Endothelial cell of hepatic sinusoid (primary cell): ENCODE results near the gene AGTPBP1.

Experiments
- in situ Hi-C: cut with HindIII; loops from 2 replicates; pipeline ENCODE4 v1.10.0; 2017; ENCODE audit warnings: low sequenced_read_pairs

The AGTPBP1 gene

DNA sequence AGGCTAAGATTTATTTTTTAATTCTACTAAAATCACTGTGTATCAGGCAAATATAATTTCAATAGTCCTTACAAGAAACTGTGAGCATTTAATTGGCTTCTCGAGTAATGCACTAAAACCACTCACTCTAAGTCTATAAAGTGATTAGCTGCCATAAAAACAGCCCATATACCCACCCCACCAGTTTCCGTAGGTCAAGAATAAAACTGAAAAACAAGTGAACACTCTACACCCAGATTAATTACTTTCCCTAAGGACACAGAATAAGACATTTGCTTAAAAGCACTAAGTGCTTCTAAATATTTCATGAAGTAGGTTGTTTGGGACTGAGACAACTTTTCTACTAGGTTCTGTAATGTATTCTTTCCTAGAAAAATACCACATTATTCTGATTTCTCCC, 194.2 kb downstream of the AGTPBP1 start:
- in situ Hi-C loops: no loop called here

DNA sequence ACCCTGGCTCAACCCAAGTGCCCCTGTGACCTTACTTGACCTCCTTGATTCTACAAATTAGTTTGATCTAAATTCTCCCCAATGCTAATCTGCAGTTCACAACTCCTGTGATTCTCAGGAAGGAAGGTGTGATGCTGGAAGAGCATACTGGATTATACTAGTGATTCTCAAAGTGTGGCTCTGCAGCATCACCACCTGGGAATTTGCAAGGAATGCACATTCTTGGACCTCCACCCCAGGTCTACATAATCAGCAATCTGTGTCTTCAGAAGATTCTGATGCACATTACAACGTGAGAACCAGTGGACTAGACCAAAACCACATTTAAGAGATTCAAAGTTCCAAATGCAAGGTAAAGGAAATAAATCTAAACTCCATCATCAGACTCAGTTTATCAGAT, 198.6 kb downstream of the AGTPBP1 start:
- in situ Hi-C loops: no loop called here

DNA sequence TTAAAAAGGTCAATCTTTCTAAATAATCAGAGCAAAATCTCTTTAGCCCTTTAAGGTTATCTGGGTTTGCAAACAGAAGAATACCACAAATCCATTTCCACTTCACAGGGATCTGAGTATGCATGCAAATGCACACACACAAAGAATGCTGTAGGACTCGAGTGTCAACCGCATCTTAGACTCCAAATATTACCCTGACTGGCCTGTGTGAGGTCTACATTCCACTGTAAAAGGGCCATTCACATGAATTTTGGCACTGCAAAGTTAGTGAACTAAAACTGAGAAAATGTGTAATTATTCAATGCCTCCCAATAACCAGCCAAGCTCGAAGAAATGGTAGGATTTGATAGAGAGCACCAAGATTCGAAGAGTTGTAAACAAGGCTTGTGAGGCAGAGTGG, 199.9 kb downstream of the AGTPBP1 start:
- in situ Hi-C loops: no loop called here

DNA sequence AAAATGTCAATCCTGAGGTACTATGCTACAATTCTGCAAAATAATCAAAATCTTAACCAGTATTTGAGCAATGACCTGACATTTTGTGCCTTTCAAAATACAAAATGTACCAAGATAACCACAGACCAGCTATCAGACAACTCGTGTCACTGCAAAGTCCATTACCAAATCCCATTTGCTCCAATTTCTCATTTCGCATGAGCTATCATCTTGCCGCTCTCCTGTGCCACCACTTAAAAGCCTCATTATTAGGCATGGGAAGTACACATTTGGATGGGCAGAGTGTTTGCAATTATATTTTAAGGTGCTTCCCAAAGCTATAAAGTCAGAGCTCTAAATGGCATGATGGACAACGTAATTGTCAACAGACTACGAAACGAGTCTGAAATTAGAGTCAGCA, 205.2 kb downstream of the AGTPBP1 start:
- in situ Hi-C loops: no loop called here

DNA sequence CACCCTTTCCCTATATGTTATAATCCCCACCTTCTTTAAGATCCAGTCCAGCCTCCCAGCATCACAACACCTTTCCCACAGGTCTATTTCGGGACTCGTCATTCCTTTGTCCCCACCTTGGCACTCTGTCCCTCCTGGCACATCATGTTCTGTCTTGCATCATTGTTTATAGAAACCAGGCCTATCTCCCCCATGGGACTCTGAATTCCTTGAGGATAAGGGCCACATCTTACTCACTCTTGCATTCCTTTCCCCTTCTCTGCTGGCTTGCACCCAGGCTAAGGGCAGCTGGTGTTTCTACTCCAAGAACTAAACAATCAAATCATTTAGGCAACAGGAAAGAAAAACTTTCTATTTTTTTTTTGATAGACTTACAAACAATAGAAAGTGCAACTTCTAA, 205.7 kb downstream of the AGTPBP1 start:
- in situ Hi-C loops: no loop called here

DNA sequence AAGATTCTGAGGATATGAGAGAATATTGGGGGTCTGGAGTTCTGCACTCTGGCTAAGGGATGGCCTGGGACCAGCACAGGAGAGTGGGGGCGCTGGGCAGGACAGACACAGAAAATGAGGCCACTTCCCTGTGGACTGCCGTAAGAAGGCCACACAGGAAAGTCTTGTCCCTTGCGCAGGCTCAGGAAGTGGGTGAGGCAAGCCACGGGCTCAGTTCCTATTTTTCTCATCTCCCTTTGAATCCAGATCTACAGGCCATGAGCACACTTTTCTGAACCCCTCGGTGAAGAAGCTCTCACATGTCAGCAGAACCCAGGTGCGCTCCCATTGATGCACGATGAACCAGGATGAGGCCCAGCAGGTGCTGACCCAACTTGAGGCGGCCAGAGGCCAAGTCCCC, 207.4 kb downstream of the AGTPBP1 start:
- in situ Hi-C loops: no loop called here

DNA sequence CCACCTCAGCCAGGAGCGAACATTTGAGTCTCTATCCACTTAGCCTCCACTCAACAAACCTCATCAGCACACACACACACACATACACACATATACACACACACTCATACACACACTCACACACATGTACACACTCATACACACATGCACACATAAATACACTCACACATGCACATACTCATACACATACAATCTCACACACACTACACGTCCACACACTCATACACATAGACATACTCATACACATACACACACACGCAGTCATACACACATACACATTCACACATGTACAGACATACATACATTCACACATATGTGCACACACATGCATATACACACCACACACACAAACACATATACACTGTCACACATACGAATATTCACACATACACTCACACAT, 208.2 kb downstream of the AGTPBP1 start:
- in situ Hi-C loops: no loop called here

DNA sequence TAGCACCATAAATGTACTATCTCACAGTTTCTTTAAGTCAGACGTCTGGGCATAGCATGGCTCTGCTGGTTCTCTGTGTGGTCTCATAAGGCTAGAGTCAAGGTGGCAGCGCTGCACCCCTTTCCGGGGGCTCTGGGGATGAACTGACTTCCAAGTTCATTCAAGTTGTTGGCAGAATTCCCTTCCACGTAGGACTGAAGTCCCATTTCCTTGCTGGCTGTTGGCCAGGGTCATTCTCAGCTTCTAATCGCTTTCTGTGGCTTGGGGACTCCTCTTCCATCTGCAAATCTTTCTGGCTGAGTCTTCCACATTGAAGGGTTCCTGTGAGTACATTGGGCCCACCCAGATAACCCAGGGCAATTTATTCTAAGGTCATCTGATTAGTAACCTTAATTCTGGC, 211.0 kb downstream of the AGTPBP1 start:
- in situ Hi-C loops: no loop called here

DNA sequence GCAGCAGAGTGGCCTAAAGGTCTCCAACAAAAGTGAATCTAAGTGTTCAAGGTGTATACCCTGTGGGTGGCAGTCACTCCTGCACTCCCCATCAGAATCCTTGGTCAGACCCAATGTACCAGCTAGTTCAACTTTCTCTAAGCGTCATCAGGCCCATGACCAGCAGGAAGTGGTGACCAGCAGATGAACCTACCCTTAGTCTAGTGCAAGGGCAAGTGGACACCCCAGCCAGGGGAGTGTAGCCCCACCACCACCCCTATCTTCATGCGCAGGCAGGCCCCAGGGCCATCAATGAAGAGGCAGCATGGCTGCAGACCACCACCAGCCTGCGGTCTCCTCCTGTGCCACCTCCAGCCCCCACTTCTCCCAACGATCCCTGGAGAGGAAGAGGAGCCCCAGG, 213.1 kb downstream of the AGTPBP1 start:
- in situ Hi-C loops: no loop called here

DNA sequence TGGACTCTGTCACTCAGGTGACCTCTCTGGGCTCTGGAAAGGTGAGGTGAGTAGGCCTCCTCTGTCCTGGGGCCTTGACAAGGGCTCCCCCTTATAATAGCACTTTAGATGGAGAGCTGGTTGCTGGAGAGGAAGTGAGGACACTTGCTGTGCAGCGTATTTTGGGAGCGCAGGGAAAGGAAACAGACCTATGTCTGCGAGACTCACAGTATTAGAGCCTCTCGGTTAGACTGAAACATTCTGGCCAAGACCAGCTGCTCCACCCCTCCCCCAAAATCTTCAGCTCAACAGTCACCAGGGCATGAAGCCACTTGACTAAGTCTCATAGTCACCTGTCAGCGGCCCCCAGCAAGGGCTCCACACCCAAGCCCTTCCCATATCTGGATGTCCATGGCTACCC, 213.6 kb downstream of the AGTPBP1 start:
- in situ Hi-C loops: no loop called here

DNA sequence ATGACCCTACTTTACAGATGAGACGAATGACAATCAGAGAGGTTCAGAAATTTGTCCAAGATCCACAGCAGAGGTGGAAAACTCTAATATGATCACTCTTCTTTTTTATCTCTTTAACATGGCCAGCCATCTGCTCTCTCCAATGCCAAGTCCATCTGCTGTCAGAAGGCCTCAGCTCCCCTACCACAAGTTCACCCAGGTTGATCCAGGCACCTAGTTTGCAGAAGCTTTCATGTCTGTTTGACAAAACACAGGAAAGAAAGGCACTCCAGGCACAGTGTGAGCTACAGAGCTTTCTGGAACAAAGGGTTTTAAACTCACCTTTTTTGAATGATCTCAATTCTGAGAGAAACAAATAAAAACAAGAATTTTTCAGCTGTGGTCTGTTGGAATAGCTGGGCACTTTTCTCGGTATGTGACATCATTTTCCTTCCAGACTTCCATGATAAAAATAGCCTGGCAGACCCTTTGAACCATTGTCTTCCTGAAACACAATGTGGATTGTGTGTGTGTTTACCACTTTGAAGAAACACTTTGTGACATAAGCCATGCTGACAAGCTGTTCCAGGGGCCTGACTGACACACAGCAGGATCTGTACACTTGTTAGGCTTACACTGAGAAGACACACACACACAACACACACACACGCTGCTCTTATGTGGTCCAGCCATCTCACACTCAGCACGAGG, 214.3 kb downstream of the AGTPBP1 start:
- in situ Hi-C loops: no loop called here

DNA sequence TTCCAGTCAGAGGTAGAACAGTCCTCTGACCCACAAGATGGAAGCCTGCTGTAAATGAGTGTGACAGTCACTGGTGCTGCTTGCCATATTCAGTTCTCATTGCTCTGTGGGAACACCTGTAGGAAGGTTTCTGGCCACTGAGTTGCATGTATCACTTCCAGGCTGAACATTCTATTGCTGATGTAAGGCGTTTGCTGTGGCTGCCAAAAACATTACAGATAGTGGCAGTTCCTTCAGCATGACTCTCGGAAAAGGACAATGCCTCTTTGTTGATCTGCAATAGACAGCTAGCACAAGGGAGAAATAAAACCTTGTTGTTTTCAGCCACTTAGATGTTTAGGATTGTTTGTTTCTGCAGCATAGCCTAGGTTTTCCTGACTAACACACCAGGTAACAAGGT, 217.2 kb downstream of the AGTPBP1 start:
- in situ Hi-C loops: no loop called here

DNA sequence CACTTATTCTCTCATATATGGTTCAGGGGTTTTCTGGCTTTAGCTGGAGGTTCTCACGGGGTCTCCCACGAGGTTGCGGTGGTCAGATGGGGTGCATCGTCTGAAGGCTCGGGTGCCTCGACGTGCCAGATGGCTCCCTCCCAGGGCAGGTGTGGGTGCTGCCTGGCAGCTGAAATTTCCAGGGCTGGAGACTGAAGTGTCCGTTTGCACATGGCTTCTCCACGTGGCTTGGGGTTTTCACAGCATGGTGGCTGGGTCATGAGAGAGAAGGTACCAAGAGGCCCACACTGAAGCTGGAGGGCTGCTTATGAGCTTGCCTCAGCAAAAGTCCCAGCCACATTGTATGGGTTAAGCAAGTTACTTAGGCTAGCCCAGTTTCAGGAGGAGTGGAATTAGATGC, 218.6 kb downstream of the AGTPBP1 start:
- in situ Hi-C loops: no loop called here

DNA sequence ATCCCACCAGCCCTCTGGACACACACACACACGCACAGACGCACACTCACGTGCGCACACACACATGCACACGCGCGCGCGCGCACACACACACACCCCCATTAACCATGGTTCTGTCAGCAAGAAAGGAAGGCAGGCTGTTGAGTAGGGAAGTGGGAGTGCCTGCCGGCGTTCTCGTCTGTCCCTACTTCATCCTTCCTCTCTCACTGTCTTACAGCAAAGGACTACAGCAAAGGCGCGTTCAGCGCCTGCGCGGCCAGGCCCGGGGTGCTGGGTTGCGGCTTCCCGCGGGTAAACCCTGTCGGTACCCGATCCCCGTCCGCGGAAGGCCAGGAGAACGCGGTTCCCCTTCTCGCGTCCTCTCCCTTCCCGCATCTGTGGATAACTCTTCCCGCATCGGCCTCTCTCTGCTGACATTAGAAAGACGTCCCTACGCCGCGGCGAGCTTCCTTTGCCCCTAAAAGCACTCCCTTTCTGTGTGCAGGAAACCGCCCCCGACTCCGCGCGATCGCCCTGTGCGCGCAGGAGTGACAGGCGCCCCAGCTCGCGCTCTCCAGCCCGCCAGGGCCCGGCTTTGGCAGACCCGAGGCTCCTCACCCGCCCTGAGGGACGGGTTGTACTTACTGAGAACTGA, 219.2 kb downstream of the AGTPBP1 start:
- in situ Hi-C loops: no loop called here

DNA sequence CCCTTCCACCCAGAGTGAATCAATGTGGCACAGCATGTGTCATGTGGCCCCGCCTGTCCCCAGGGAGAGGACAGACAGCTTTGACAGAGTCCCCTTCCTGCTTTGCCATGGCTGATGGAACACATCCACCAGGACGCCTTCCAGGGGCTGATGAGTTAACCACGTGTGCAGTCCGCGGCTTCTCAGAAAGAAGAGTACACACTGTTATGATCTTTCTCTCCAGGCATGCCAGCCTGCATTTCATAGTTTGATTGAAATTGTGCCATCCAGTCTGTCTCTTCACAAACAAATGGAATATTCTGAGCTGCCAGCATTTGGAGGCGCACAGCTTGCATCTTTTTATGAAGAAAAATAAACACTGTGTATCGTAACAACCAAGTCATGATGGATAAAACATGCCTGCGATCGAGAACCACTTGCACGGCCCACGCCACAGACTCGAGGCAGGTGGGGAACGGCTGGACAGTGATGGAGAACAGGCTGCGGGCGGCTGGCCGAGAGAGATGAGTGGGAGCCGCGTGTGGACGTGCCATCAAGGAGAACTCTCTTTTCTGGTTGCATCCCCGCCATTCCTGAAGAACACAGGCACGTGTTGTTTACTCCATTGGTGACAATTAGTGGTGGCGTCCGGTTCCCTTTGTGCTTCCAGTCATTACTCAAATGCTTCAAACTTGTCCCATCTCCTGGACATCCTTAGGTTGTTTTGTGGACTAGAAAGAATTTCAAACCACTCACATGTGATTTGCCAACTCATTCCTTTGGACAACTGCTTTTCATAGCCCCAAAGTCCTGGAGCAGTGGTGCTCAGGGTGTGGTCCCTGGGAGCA, 220.2 kb downstream of the AGTPBP1 start:
- in situ Hi-C loops: no loop called here

DNA sequence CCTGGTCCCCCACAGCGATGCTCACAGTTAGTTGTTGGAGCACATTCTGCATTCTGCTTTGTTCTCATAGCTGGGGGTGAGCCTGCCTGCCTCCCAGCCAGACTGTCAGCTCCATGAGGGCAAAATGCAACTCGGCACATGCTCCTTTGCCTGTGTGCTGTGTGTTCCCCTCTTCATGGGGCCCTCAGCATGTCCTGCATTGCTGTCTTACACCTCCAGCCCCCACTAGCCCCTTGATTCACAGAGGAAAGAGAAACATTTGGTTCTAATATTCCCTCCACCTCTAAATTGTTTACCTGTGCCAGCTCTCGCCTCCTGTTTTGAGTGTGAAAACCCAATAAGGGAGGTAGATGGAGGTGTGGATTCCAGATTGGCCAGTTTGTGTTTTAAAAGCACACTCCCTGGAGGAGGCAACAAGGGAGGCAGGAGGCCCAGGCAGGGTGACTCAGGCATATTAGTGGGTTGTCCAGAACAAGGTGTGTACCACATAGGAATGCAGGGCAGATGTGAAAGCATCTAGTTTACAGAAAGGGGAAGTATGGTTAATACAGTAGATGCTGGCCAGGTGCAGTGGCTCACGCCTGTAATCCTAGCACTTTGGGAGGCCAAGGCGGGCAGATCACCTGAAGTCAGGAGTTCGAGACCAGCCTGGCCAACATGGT, 224.6 kb downstream of the AGTPBP1 start:
- in situ Hi-C loops: no loop called here

DNA sequence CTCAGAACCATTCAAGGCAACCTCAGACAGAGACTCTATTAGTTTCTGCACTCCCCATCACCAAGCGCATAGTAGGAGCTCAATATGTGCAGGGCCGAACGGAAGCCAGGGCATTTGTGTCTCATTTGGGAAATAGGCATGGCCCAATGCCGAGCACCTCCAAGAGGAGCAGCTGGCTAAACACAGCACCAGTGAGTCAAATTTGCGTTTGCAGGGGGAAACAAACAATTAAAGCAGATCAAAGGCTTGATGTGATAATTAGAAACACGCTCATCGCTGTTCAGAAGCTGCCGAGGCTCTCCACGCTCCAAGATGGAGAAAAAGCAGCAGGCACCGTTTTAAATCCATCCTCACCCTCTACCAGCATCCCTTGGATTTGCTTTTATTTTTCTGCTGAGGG, 225.3 kb downstream of the AGTPBP1 start:
- in situ Hi-C loops: no loop called here

DNA sequence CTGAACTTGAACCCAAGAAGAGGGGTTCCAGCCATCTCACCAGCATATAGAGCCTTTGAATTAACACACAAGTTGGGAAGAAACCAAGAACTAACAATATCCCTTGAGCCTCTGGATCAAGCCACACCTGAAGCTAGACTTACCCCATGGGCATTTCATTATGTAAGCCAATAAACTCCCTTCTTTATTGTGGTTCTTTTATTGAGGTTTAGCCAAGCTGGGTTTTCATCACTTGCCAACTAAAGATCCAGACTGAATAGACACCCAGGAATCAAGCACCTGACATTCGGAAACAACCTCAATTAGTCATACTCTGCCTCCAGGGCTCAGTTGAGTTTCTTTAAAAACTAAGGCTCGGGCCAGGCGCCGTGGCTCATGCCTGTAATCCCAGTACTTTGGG, 226.7 kb downstream of the AGTPBP1 start:
- in situ Hi-C loops: no loop called here

DNA sequence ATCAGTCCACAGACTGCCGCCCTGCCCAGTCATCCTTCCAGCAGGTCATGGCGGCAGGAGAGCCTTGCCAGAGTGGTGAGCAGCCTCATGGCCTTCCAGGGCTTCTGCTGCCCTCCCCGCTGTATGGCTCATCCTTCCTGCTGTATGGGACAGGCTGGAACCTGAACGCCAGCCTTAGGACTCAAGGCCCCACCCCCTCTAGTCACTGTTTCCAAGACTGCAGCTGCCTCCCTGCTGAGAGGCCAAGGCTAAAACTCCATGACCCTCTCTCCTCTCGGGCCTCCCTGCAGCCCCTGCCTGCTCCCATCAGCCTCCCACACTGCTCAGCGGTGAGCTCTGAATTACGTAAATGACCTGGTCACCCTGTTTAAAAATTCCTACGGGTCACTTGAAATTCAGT, 227.5 kb downstream of the AGTPBP1 start:
- in situ Hi-C loops: no loop called here

DNA sequence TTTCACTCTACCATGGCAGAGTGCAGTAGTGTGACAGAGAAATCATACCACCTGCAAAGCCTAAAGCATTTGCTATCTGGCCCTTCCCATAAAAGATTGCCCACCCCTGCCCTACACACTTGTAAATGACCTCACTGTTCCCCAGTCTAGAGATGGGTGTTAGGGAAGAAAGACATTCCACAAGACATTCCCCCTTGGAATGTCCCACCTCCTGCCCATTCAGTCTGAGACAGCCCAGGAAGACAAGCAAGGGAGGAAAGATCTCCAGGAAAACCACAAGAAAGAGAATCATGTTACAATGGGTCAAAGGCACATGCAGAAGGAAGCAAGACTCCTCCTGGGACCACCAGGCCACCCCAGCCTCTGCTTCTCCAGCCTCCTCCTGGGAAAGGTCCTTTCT, 230.0 kb downstream of the AGTPBP1 start:
- in situ Hi-C loops: no loop called here

DNA sequence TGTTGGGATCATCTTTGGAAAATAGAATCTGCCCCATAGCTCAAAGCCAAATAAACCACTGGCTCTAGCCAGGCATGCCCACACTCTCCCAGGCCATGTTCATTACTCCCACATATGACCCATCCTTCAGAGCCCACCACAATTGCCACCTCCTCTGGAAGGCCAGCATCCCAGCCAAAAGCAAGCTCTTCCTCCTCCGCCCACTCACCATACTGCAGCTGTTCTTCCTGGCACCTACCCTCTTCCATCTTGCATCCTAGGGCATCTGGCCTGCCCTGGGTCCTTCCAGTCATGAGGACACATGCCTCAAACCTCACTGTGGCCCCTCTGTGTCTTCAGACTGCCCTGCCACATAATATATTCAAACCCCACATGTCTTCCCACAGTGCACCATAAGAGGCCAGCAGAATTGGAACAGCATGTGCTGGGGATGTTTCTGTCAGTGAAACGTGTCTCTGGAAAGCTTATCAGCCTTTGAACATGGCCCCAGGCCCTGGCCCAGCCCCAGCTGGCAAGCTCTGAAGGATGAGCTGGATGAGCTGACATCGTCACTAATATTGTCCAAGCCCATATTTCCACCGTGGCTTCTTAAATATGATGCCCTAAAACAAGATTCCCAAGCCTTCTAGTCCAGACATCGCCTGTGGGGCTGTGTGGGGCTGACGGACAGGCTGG, 230.8 kb downstream of the AGTPBP1 start:
- in situ Hi-C loops: no loop called here
